Measurements from ENCODE around the gene LONP2. TPM values are rescaled to one million over a fixed set of nuclear protein-coding genes. Genes with fewer than 3 reads are reported as not detected.

The LONP2 gene
- total and polyA plus RNA-seq, 9 of the 15 experiments (the other 6 are each of a cell fraction or from before 2014, with no cell fraction given): 8.1 to 41.2 (median 25.6) TPM

DNA sequence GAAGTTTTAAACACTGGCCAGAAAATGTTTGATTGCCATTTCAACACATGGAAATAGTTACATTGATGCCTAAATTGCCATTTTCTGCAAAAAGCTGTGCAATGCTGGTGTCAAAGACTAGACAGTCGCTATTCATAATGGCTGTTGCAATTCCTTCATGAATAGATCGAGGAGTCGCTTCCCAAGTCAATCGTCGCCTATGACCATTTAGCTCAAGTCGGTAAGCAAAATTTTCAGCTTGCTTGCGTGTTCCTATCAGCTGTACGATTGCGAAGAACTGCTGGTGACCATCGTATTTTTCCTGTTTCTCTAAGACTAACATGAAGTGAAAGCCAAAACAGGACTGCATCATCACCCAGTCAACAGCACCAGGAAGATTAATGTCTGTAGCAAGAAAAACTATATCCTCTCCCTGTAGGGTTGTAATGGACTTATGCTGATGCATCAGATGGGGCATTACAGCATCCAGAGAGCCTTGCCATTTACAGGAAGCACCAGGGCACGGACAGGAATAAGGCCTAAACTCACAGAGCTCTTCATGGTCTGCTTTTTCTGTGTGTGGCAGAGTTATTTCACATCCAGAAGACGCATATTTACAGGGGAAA, 117.5 kb downstream of the LONP2 start:
- no peak for FAIRE-seq
- no peak for DNase-seq (ENCODE audit: extremely low read depth in 1 of 4, low spot score in 3 of 4)
- Histone ChIP-seq H4K20me1 (replicated peaks; ENCODE audit: control insufficient read depth, insufficient read depth, low read length) (peaks cover 12% of the 10 kb centered on the region), H3K9me3 (replicated peaks; ENCODE audit: control insufficient read depth, insufficient read depth, low read depth, low read length) (no peaks in the 10 kb centered on the region), H2AFZ (ENCODE audit: low read depth, low read length) (no peak overlapping the region), H3K27ac (ENCODE audit: extremely low read depth, low read depth, low read length) (peak overlapping the region; percentile 27; the same call in 1 of the 3 replicates), H3K36me3 (ENCODE audit: control insufficient read depth, insufficient read depth, low read length) (peaks cover 37% of the 10 kb centered on the region), H3K9me1 (ENCODE audit: control insufficient read depth, insufficient read depth, low read length) (no peaks in the 10 kb centered on the region), H3K4me2 (ENCODE audit: insufficient read depth, low read length) (no peak overlapping the region), H3K4me3 (no peak overlapping the region), H3K79me2 (ENCODE audit: control insufficient read depth, insufficient read depth, low read length) (peaks cover 95% of the 10 kb centered on the region), H3K9ac (ENCODE audit: insufficient read depth in 1 of 2, low read depth in 2 of 2, low read length in 2 of 2) (no peak overlapping the region), H3K4me1 (replicated peaks in 1 of 2; ENCODE audit: control insufficient read depth in 2 of 2, insufficient read depth in 2 of 2, low read length in 2 of 2) (peaks cover 8 to 25% of the 10 kb centered on the region in 2 experiments), H3K27me3 (ENCODE audit: control insufficient read depth in 2 of 2, insufficient read depth in 2 of 2, low read length in 2 of 2) (no peaks in the 10 kb centered on the region)
- in situ Hi-C loops (cut with MboI): no loop called here
- intact Hi-C loops (cut with micrococcal nuclease): no loop called here
- WGBS (ENCODE audit: insufficient coverage, low coverage, missing lambda C conversion rate): 89% methylated on average over 12 of the region's 12 CpGs
- ChIA-PET CTCF (ENCODE audit: low intra/inter-chr PET ratio) (no interaction called here), POLR2A (interaction anchor here (0.6 to 0.9 kb wide), 3 partner anchors 9 to 1218 kb away, joined by 3 read pairs; partner anchors contain the start of gene NETO2)
- ATAC-seq: no peak
- no TSS peak for BruUV-seq (replicated peaks)
- no peak for TF ChIP-seq ZFPM2 (CRISPR knock-in tag; IDR thresholded peaks at IDR 0.05)
- no peak for TF ChIP-seq U2AF2 (optimal IDR thresholded peaks at IDR 0.05; ENCODE audit: low read depth, low read length)
- no peak for TF ChIP-seq OTX1 (CRISPR knock-in tag; IDR thresholded peaks at IDR 0.05)
- no peak for TF ChIP-seq TCF7 (IDR thresholded peaks at IDR 0.05; ENCODE audit: borderline replicate concordance)

DNA sequence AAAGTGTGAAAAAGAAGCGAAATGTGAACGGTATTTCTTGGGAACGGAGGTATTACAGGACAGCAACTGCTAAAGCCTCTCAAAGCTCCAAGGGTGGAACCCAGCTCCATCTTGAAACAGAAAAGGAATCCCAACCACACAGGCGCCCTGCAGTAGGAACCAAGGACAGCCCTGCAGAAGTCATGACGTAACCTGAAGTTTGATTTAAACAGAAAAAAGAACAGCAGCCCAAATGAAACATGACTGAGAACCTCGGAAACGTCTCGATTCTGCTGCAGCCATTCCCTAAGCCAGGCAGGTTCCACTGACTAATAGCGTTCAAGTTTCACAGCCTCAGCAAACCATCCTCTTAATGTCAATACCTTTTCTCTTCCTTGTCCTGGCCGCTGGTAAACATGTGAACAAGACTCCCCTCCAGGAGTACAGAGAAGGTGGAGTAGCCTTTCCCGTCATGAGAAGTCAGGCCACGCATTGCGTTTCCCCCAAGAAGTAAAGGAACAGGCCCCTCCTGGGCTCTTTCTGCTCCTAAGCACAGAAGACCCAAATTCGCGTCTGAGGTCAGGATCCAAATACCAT, 121.0 kb downstream of the LONP2 start:
- BruUV-seq (replicated peaks): no TSS peak
- H3K9me1 ChIP-seq (ENCODE audit: control insufficient read depth, insufficient read depth, low read length): no peaks in the 10 kb centered on the region
- H3K27ac ChIP-seq (ENCODE audit: extremely low read depth, low read depth, low read length): peak overlapping the region; percentile 66
- peaks cover 12 to 34% of the 10 kb centered on the region in 2 experiments for H3K4me1 ChIP-seq (replicated peaks in 1 of 2; ENCODE audit: control insufficient read depth in 2 of 2, insufficient read depth in 2 of 2, low read length in 2 of 2)
- FAIRE-seq (peak; percentile 56), ATAC-seq (peak; percentile 41), DNase-seq (ENCODE audit: extremely low read depth in 1 of 4, low spot score in 3 of 4) (peak in 2 of 4 experiments; percentile 15 to 38)
- POLR2A ChIA-PET: interaction anchor here (0.6 to 4.7 kb wide), 24 partner anchors 10 to 258 kb away, joined by 3 to 48 read pairs (median 3); partner anchors contain the start of gene SIAH1
- H4K20me1 ChIP-seq (replicated peaks; ENCODE audit: control insufficient read depth, insufficient read depth, low read length): peaks cover 12% of the 10 kb centered on the region
- H3K36me3 ChIP-seq (ENCODE audit: control insufficient read depth, insufficient read depth, low read length): peaks cover 17% of the 10 kb centered on the region
- 0 out of 2 replicates have a peak overlapping the region, but pooled peaks have one; percentile 11 for H2AFZ ChIP-seq (ENCODE audit: low read depth, low read length)
- intact Hi-C loops (cut with micrococcal nuclease): loop anchor here (5.0 kb wide), 1 partner anchor 257 kb away; no protein-coding TSS in a partner anchor
- in situ Hi-C loops (cut with MboI): no loop called here
- CTCF ChIA-PET (ENCODE audit: low intra/inter-chr PET ratio): no interaction called here
- H3K79me2 ChIP-seq (ENCODE audit: control insufficient read depth, insufficient read depth, low read length): peaks cover 98% of the 10 kb centered on the region
- peak overlapping the region; percentile 87 to 93; a peak in 3 of 4 replicates for H3K9ac ChIP-seq (ENCODE audit: insufficient read depth in 1 of 2, low read depth in 2 of 2, low read length in 2 of 2)
- no peaks in the 10 kb centered on the region for H3K27me3 ChIP-seq (ENCODE audit: control insufficient read depth in 2 of 2, insufficient read depth in 2 of 2, low read length in 2 of 2)
- H3K4me2 ChIP-seq (ENCODE audit: insufficient read depth, low read length): peak overlapping the region; percentile 89
- WGBS (ENCODE audit: insufficient coverage, low coverage, missing lambda C conversion rate): 11% methylated on average over 15 of the region's 15 CpGs
- no peaks in the 10 kb centered on the region for H3K9me3 ChIP-seq (replicated peaks; ENCODE audit: control insufficient read depth, insufficient read depth, low read depth, low read length)
- H3K4me3 ChIP-seq: peak overlapping the region; percentile 50
- TF ChIP-seq RBM22 (IDR thresholded peaks at IDR 0.05; ENCODE audit: low read depth, low read length, poor library complexity, severe bottlenecking) (no peak), STAG1 (CRISPR knock-in tag; IDR thresholded peaks at IDR 0.05; ENCODE audit: borderline replicate concordance) (no peak)
- TF ChIP-seq, protein P1, sequence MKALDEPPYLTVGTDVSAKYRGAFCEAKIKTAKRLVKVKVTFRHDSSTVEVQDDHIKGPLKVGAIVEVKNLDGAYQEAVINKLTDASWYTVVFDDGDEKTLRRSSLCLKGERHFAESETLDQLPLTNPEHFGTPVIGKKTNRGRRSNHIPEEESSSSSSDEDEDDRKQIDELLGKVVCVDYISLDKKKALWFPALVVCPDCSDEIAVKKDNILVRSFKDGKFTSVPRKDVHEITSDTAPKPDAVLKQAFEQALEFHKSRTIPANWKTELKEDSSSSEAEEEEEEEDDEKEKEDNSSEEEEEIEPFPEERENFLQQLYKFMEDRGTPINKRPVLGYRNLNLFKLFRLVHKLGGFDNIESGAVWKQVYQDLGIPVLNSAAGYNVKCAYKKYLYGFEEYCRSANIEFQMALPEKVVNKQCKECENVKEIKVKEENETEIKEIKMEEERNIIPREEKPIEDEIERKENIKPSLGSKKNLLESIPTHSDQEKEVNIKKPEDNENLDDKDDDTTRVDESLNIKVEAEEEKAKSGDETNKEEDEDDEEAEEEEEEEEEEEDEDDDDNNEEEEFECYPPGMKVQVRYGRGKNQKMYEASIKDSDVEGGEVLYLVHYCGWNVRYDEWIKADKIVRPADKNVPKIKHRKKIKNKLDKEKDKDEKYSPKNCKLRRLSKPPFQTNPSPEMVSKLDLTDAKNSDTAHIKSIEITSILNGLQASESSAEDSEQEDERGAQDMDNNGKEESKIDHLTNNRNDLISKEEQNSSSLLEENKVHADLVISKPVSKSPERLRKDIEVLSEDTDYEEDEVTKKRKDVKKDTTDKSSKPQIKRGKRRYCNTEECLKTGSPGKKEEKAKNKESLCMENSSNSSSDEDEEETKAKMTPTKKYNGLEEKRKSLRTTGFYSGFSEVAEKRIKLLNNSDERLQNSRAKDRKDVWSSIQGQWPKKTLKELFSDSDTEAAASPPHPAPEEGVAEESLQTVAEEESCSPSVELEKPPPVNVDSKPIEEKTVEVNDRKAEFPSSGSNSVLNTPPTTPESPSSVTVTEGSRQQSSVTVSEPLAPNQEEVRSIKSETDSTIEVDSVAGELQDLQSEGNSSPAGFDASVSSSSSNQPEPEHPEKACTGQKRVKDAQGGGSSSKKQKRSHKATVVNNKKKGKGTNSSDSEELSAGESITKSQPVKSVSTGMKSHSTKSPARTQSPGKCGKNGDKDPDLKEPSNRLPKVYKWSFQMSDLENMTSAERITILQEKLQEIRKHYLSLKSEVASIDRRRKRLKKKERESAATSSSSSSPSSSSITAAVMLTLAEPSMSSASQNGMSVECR (CRISPR knock-in tag; IDR thresholded peaks at IDR 0.05): no peak
